T-cell (primary cell): ENCODE data around the gene TENM3. TPM values are rescaled to one million over a fixed set of nuclear protein-coding genes. Genes with fewer than 3 reads are reported as not detected.

Experiments used
- ATAC-seq, 4 experiments: fragments of 200-7000 bp in 3 of 4; fragments of 150-1000 bp in 1 of 4; cut with Tn5 transposase; replicated peaks in 1 of 4; 1 replicate in 3 of 4; 2 replicates in 1 of 4; pipeline ENCODE4 v1.10.0; 2021; ENCODE audit warnings: moderate library complexity in 3 of 4, mild to moderate bottlenecking in 2 of 4, moderate number of reproducible peaks in 1 of 4
- CTCF ChIA-PET, 2 donors: fragments of 300-600 bp; sonication (Branson Sonifier 250); formaldehyde crosslinking; loops; one replicate each; lab custom pipeline; 2022; ENCODE audit warnings: antibody characterized with exemption in 2 of 2; lab: Charles Lee
- POLR2A ChIA-PET, 2 donors: fragments of 300-600 bp; sonication (Branson Sonifier 250); formaldehyde crosslinking; loops; one replicate each; lab custom pipeline; 2022; ENCODE audit warnings: antibody characterized with exemption in 2 of 2; lab: Charles Lee
- DNase-seq, 35 experiments: peaks; one replicate each; pipeline versions ENCODE4 v3.0.0 to v3.0.0-alpha.2; 2013 to 2023
- H3K27ac ChIP-seq: one replicate; pipeline ENCODE4 v1.5.1; 2013; ENCODE audit warnings: low read length
- H3K27me3 ChIP-seq, 2 experiments: replicated peaks in 1 of 2; 1 replicate in 1 of 2; 2 replicates in 1 of 2; pipeline versions ENCODE4 v1.6.1 to v1.7.0; 2013; ENCODE audit warnings: low read length in 1 of 2, mixed read lengths in 1 of 2; ENCODE audit not compliant: control insufficient read depth in 2 of 2, insufficient read depth in 2 of 2; ENCODE audit errors: extremely low read depth in 1 of 2
- H3K36me3 ChIP-seq, 2 donors: 1 replicate in 1 of 2; 2 replicates in 1 of 2; pipeline versions ENCODE4 v1.6.1 to v1.7.0; 2013; ENCODE audit warnings: low read length in 1 of 2; ENCODE audit not compliant: control insufficient read depth in 2 of 2, insufficient read depth in 1 of 2; ENCODE audit errors: extremely low read depth in 1 of 2
- H3K4me1 ChIP-seq, 2 experiments: 1 replicate in 1 of 2; 2 replicates in 1 of 2; pipeline versions ENCODE4 v1.6.1 to v1.7.0; 2013; ENCODE audit warnings: low read length in 2 of 2, mixed read lengths in 1 of 2; ENCODE audit not compliant: insufficient read depth in 2 of 2, control insufficient read depth in 1 of 2; ENCODE audit errors: extremely low read depth in 1 of 2
- H3K4me3 ChIP-seq, 2 donors: 1 replicate in 1 of 2; 2 replicates in 1 of 2; pipeline versions ENCODE4 v1.5.1 to v1.7.0; 2013; ENCODE audit warnings: mild to moderate bottlenecking in 2 of 2, low read length in 1 of 2, moderate library complexity in 1 of 2; ENCODE audit not compliant: control insufficient read depth in 1 of 2; ENCODE audit errors: extremely low read depth in 1 of 2
- H3K9me3 ChIP-seq: 2 replicates; pipeline ENCODE4 v1.7.0; 2013
- H3K27ac Mint-ChIP-seq, 2 donors: one replicate each; pipeline ENCODE4 v1.8.0; 2020 to 2021; ENCODE audit warnings: mild to moderate bottlenecking in 2 of 2, mixed read lengths in 2 of 2
- H3K27me3 Mint-ChIP-seq, 2 donors: one replicate each; pipeline ENCODE4 v1.8.0; 2021 to 2022; ENCODE audit warnings: mixed read lengths in 2 of 2
- H3K36me3 Mint-ChIP-seq: one replicate; pipeline ENCODE4 v1.8.0; 2021; ENCODE audit warnings: mixed read lengths
- H3K4me1 Mint-ChIP-seq, 3 donors: one replicate each; pipeline ENCODE4 v1.8.0; 2020 to 2022; ENCODE audit warnings: mixed read lengths in 3 of 3, mild to moderate bottlenecking in 1 of 3
- H3K4me3 Mint-ChIP-seq, 3 donors: one replicate each; pipeline ENCODE4 v1.8.0; 2020 to 2022; ENCODE audit warnings: mild to moderate bottlenecking in 3 of 3, mixed read lengths in 3 of 3, moderate library complexity in 3 of 3
- H3K9me3 Mint-ChIP-seq, 3 donors: one replicate each; pipeline ENCODE4 v1.8.0; 2020 to 2022; ENCODE audit warnings: mixed read lengths in 3 of 3
- WGBS: methylation state at CpG from one replicate; pipeline ENCODE4 v1.1.5; 2013; ENCODE audit warnings: missing lambda C conversion rate; ENCODE audit not compliant: insufficient coverage; 5-methylcytosine and 5-hydroxymethylcytosine counted together
- total RNA-seq, 35 experiments: library from RNA in 6 of 35; stranded (reverse) in 6 of 35; fragments of 120-200 nt in 1 of 35; gene quantifications; one replicate each; pipeline versions ENCODE4 v1.2.1 to v1.2.4 and lab custom pipeline; 2013 to 2026

TENM3 gene
- total RNA-seq, 5 donors from 2014 or later (not counting 1 experiment from before 2014, with no cell fraction given): 0.03 to 0.44 (median 0.16) TPM; not detected in 2

DNA sequence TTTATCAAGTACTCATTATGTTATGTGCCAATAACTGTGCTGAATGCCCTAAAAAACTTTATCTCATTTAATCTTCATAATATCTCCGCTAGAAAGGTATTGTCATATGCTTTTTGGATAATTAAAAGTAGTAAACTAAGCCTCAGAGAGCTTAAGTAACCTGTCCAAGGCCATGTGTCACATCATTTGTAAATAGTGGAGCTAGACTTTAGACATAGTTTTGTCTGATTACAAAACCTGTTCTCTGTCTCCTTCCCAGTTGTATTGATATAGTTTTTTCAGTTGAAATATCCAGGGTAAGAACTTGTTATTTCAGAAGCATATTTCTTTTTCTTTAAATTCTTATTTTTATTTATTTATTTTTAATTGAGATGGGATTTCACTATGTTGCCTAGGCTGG, 66.7 kb downstream of the TENM3 start:
- no peaks in the 10 kb centered on the region for H3K4me1 ChIP-seq
- ATAC-seq (no peak), DNase-seq (no peak)
- no peaks in the 10 kb centered on the region for H3K36me3 ChIP-seq
- Mint-ChIP-seq H3K4me3 (no peak overlapping the region), H3K36me3 (no peaks in the 10 kb centered on the region), H3K27me3 (peaks cover 0 to 6% of the 10 kb centered on the region in 2 donors), H3K4me1 (no peaks in the 10 kb centered on the region), H3K27ac (no peak overlapping the region), H3K9me3 (peaks cover 5 to 9% (median 6%) of the 10 kb centered on the region in 3 donors)
- no peaks in the 10 kb centered on the region for H3K27me3 ChIP-seq
- H3K27ac ChIP-seq: no peak overlapping the region
- ChIA-PET CTCF (no interaction called here), POLR2A (no interaction called here)
- no CpG with 5 or more reads among the region's 1 CpG for WGBS
- no peaks in the 10 kb centered on the region for H3K9me3 ChIP-seq
- no peak overlapping the region for H3K4me3 ChIP-seq

GRCh38 chr4:182310316-182310715, 67.1 kb downstream of the TENM3 start:
- DNase-seq (no peak), ATAC-seq (no peak)
- ChIA-PET POLR2A (no interaction called here), CTCF (no interaction called here)
- Histone ChIP-seq H3K27ac (no peak overlapping the region), H3K4me1 (no peaks in the 10 kb centered on the region), H3K9me3 (no peaks in the 10 kb centered on the region), H3K4me3 (no peak overlapping the region), H3K36me3 (no peaks in the 10 kb centered on the region), H3K27me3 (no peaks in the 10 kb centered on the region)
- Mint-ChIP-seq H3K4me3 (no peak overlapping the region), H3K4me1 (no peaks in the 10 kb centered on the region), H3K36me3 (no peaks in the 10 kb centered on the region), H3K27ac (no peak overlapping the region), H3K27me3 (peaks cover 0 to 6% of the 10 kb centered on the region in 2 donors), H3K9me3 (peaks cover 6 to 13% (median 7%) of the 10 kb centered on the region in 3 donors)
- 88% methylated on average over 4 of the region's 5 CpGs for whole genome bisulfite sequencing

- H3K9me3 Mint-ChIP-seq: peaks cover 11 to 19% (median 12%) of the 10 kb centered on the region in 3 donors
- H3K36me3 ChIP-seq: no peaks in the 10 kb centered on the region
- no peaks in the 10 kb centered on the region for H3K36me3 Mint-ChIP-seq
- H3K4me3 ChIP-seq: no peak overlapping the region
- H3K4me1 ChIP-seq: no peaks in the 10 kb centered on the region
- CTCF ChIA-PET: no interaction called here
- no peaks in the 10 kb centered on the region for H3K9me3 ChIP-seq
- no peak overlapping the region for H3K27ac ChIP-seq
- no peaks in the 10 kb centered on the region for H3K4me1 Mint-ChIP-seq
- peaks cover 0 to 6% of the 10 kb centered on the region in 2 donors for H3K27me3 Mint-ChIP-seq
- WGBS: 29% methylated on average over 1 of the region's 3 CpGs
- no peaks in the 10 kb centered on the region for H3K27me3 ChIP-seq
- POLR2A ChIA-PET: interaction anchor here in 1 of 2 donors (0.5 kb wide), 1 partner anchor 149 kb away, joined by 4 read pairs; no protein-coding TSS in a partner anchor
- ATAC-seq (no peak), DNase-seq (no peak)
- no peak overlapping the region for H3K27ac Mint-ChIP-seq
- no peak overlapping the region for H3K4me3 Mint-ChIP-seq
Observed at GRCh38 chr4:182310962-182311361, 67.8 kb downstream of the TENM3 start.

DNA sequence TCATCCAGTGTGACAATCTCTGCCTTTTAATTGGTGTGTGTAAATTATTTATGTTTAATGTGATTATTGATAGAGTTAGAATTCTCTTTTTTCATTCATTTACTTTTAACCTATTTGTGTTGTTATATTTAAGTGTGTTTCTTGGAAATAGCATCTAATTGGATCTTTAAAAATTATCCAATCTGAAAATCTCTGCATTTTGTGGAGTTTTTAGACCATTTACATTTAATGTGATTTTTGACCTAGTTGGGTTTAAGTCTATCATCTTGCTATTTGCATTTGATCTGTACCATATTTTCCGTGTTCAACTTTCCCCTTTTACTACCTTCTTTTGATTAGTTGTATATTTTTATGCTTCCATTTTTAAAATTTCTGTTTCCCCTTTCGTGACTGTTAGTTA, 71.3 kb downstream of the TENM3 start:
- H3K36me3 ChIP-seq: no peaks in the 10 kb centered on the region
- no peaks in the 10 kb centered on the region for H3K4me1 Mint-ChIP-seq
- peaks cover 15 to 24% (median 16%) of the 10 kb centered on the region in 3 donors for H3K9me3 Mint-ChIP-seq
- ChIA-PET POLR2A (no interaction called here), CTCF (no interaction called here)
- no peak overlapping the region for H3K27ac ChIP-seq
- no peaks in the 10 kb centered on the region for H3K9me3 ChIP-seq
- ATAC-seq: no peak
- no peak overlapping the region for H3K4me3 Mint-ChIP-seq
- H3K27me3 ChIP-seq: no peaks in the 10 kb centered on the region
- H3K4me1 ChIP-seq: no peaks in the 10 kb centered on the region
- H3K27me3 Mint-ChIP-seq: no peaks in the 10 kb centered on the region
- H3K4me3 ChIP-seq: no peak overlapping the region
- H3K27ac Mint-ChIP-seq: no peak overlapping the region
- no peak for DNase-seq
- WGBS: no CpG with 5 or more reads among the region's 2 CpGs
- no peaks in the 10 kb centered on the region for H3K36me3 Mint-ChIP-seq

DNA sequence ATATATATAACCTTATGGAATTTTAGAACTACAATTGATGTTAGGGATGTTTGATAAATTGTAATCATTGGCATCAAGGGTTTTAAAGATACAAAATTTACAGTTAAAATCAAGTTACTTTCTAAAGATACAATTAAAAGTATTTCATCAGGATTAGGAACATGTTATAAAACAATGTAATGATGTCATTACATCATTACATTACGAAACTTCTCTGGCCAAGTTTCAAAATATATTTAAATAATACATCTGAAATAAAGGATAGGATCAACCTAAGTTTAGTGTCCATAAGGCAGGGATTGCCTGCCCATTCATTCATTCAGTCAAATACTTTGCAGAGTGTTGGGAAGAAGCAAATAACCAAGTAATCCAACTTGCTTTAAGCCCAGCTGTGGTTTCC, 75.1 kb downstream of the TENM3 start:
- no peaks in the 10 kb centered on the region for H3K36me3 Mint-ChIP-seq
- POLR2A ChIA-PET: no interaction called here
- no peaks in the 10 kb centered on the region for H3K4me1 Mint-ChIP-seq
- no peaks in the 10 kb centered on the region for H3K4me1 ChIP-seq
- no CpG with 5 or more reads among the region's 1 CpG for WGBS
- no peak overlapping the region for H3K27ac ChIP-seq
- ATAC-seq (no peak), DNase-seq (no peak)
- no peaks in the 10 kb centered on the region for H3K9me3 ChIP-seq
- no peak overlapping the region for H3K27ac Mint-ChIP-seq
- no peaks in the 10 kb centered on the region for H3K36me3 ChIP-seq
- H3K4me3 ChIP-seq: no peak overlapping the region
- peaks cover 0 to 4% of the 10 kb centered on the region in 2 donors for H3K27me3 Mint-ChIP-seq
- no peak overlapping the region for H3K4me3 Mint-ChIP-seq
- H3K9me3 Mint-ChIP-seq: peaks cover 15 to 24% (median 19%) of the 10 kb centered on the region in 3 donors
- CTCF ChIA-PET: no interaction called here
- no peaks in the 10 kb centered on the region for H3K27me3 ChIP-seq

- ChIA-PET CTCF (interaction anchor here in 1 of 2 donors (0.6 kb wide), 1 partner anchor 486 kb away, joined by 5 read pairs; no protein-coding TSS in a partner anchor), POLR2A (no interaction called here)
- H3K4me1 Mint-ChIP-seq: no peaks in the 10 kb centered on the region
- 60% methylated on average over 4 of the region's 6 CpGs for WGBS
- no peak overlapping the region for H3K4me3 Mint-ChIP-seq
- Histone ChIP-seq H3K4me1 (no peaks in the 10 kb centered on the region), H3K4me3 (no peak overlapping the region), H3K27me3 (no peaks in the 10 kb centered on the region), H3K9me3 (no peaks in the 10 kb centered on the region), H3K27ac (no peak overlapping the region), H3K36me3 (no peaks in the 10 kb centered on the region)
- H3K27me3 Mint-ChIP-seq: peaks cover 0 to 4% of the 10 kb centered on the region in 2 donors
- H3K9me3 Mint-ChIP-seq: peaks cover 8 to 15% (median 12%) of the 10 kb centered on the region in 3 donors
- H3K27ac Mint-ChIP-seq: no peak overlapping the region
- DNase-seq: no peak
- no peak for ATAC-seq
- no peaks in the 10 kb centered on the region for H3K36me3 Mint-ChIP-seq
Observed at GRCh38 chr4:182320092-182320491, 76.9 kb downstream of the TENM3 start.

DNA sequence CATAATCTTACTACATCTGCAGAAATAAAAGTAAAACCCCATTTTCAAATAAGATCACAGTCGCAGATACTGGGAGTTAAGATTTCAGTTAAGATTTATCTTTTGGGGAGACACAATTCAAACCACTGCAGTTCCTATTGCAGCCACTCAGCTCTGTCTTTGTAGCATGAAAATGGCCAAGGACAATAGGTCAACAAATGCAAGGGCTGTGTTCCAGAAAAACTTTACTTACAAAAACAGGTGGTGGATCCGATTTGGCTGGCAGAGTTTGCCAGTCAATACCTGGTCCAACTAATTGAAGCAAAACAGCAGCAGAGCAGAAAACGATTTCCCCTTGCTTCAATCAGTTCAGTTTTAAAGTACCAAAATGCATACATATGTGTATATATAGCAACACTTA, 77.4 kb downstream of the TENM3 start:
- H3K36me3 ChIP-seq: no peaks in the 10 kb centered on the region
- Mint-ChIP-seq H3K36me3 (no peaks in the 10 kb centered on the region), H3K4me1 (no peaks in the 10 kb centered on the region), H3K4me3 (no peak overlapping the region), H3K27ac (no peak overlapping the region), H3K9me3 (peaks cover 5 to 14% (median 8%) of the 10 kb centered on the region in 3 donors), H3K27me3 (peaks cover 0 to 4% of the 10 kb centered on the region in 2 donors)
- no peak overlapping the region for H3K27ac ChIP-seq
- no CpG with 5 or more reads among the region's 3 CpGs for WGBS
- no peaks in the 10 kb centered on the region for H3K9me3 ChIP-seq
- no peaks in the 10 kb centered on the region for H3K4me1 ChIP-seq
- no peak overlapping the region for H3K4me3 ChIP-seq
- DNase-seq (no peak), ATAC-seq (no peak)
- no peaks in the 10 kb centered on the region for H3K27me3 ChIP-seq
- ChIA-PET POLR2A (no interaction called here), CTCF (no interaction called here)
